Measurements from ENCODE around the gene FAM149A. TPM values are rescaled to one million over a fixed set of nuclear protein-coding genes. Genes with fewer than 3 reads are reported as not detected.

Gene FAM149A
- polyA plus RNA-seq, 3 donors = 42.5 to 66.7 (median 47.9) TPM

Other genes starting within 250 kb of the FAM149A start
- gene TLR3, start 35.5 kb upstream of the FAM149A start, polyA plus RNA-seq (ENCODE audit: insufficient read length in 3 of 3) = 10 to 100 TPM in 2 of 3 donors, 1 to 10 TPM in 1; 8.6 to 15.9 (median 12.1) TPM
- 10 to 100 TPM; 20.5 to 26.6 (median 21.2) TPM for gene CYP4V2, start 86.9 kb downstream of the FAM149A start, polyA plus RNA-seq (ENCODE audit: insufficient read length in 3 of 3)
- 1 to 10 TPM; 1.3 to 1.9 (median 1.5) TPM for gene KLKB1, start 122.8 kb downstream of the FAM149A start, polyA plus RNA-seq (ENCODE audit: insufficient read length in 3 of 3)
- gene F11, start 161.5 kb downstream of the FAM149A start, polyA plus RNA-seq (ENCODE audit: insufficient read length in 3 of 3) = 1 to 10 TPM; 1.9 to 5.1 (median 4.1) TPM